Mesenchymal stem cell (in vitro differentiated cells and primary cell): ENCODE measurements around the gene ANTKMT.
A peak's percentile ranks its signal among the peaks of the same experiment; 100 is the strongest.

Experiments
- DNase-seq: peaks from one replicate; pipeline ENCODE4 v3.0.0-alpha.2; 2013
- H2AFZ ChIP-seq: one replicate; pipeline ENCODE4 v1.6.1; 2013; ENCODE audit warnings: low read depth, mild to moderate bottlenecking, control low read depth, inconsistent platforms, low read length, moderate library complexity
- H2AK5ac ChIP-seq: 2 replicates; pipeline ENCODE4 v1.6.1; 2013; ENCODE audit warnings: low read length, moderate library complexity, mild to moderate bottlenecking, inconsistent platforms; ENCODE audit not compliant: severe bottlenecking
- H2BK120ac ChIP-seq: one replicate; pipeline ENCODE4 v1.6.1; 2013; ENCODE audit warnings: low read depth, mild to moderate bottlenecking, inconsistent platforms, low read length, moderate library complexity
- H2BK12ac ChIP-seq, 2 experiments: one replicate each; pipeline ENCODE4 v1.6.1; 2013; ENCODE audit warnings: inconsistent platforms in 2 of 2, low read length in 2 of 2, mild to moderate bottlenecking in 2 of 2, moderate library complexity in 2 of 2, control low read depth in 1 of 2
- H2BK15ac ChIP-seq: one replicate; pipeline ENCODE4 v1.6.1; 2013; ENCODE audit warnings: mild to moderate bottlenecking, low read depth, inconsistent platforms; ENCODE audit not compliant: poor library complexity, severe bottlenecking
- H2BK5ac ChIP-seq: 2 replicates; pipeline ENCODE4 v1.6.1; 2013; ENCODE audit warnings: low read depth, mild to moderate bottlenecking, low read length, control low read depth, inconsistent platforms; ENCODE audit not compliant: poor library complexity, severe bottlenecking
- H3K14ac ChIP-seq, 2 experiments: one replicate each; pipeline ENCODE4 v1.6.1; 2013; ENCODE audit warnings: inconsistent platforms in 2 of 2, low read length in 2 of 2, control low read depth in 1 of 2, mild to moderate bottlenecking in 1 of 2, moderate library complexity in 1 of 2
- H3K18ac ChIP-seq, 2 experiments: one replicate each; pipeline ENCODE4 v1.6.1; 2013; ENCODE audit warnings: inconsistent platforms in 2 of 2, low read length in 2 of 2, control low read depth in 1 of 2, low read depth in 1 of 2, mild to moderate bottlenecking in 1 of 2
- H3K23ac ChIP-seq, 2 experiments: one replicate each; pipeline ENCODE4 v1.6.1; 2013; ENCODE audit warnings: inconsistent platforms in 2 of 2, low read length in 2 of 2, mild to moderate bottlenecking in 2 of 2, moderate library complexity in 2 of 2, control low read depth in 1 of 2
- H3K27ac ChIP-seq: 2 replicates; pipeline ENCODE4 v1.5.1; 2013; ENCODE audit warnings: mild to moderate bottlenecking, moderate library complexity, low read length, control low read depth, inconsistent platforms; ENCODE audit not compliant: poor library complexity, severe bottlenecking
- H3K27me3 ChIP-seq, 2 experiments: 2 replicates each; pipeline versions ENCODE4 v1.6.1 to v1.7.0; 2013; ENCODE audit warnings: low read length in 2 of 2, mild to moderate bottlenecking in 2 of 2, moderate library complexity in 2 of 2, control low read depth in 1 of 2, inconsistent platforms in 1 of 2; ENCODE audit not compliant: control insufficient read depth in 1 of 2, insufficient read depth in 1 of 2
- H3K36me3 ChIP-seq, 2 experiments: 2 replicates each; pipeline versions ENCODE4 v1.6.1 to v1.7.0; 2013; ENCODE audit warnings: low read length in 2 of 2, control low read depth in 1 of 2, inconsistent platforms in 1 of 2, low read depth in 1 of 2, mild to moderate bottlenecking in 1 of 2; ENCODE audit not compliant: insufficient read depth in 2 of 2, control insufficient read depth in 1 of 2
- H3K4ac ChIP-seq, 2 experiments: one replicate each; pipeline ENCODE4 v1.6.1; 2013; ENCODE audit warnings: inconsistent platforms in 2 of 2, low read length in 2 of 2, mild to moderate bottlenecking in 2 of 2, moderate library complexity in 2 of 2, control low read depth in 1 of 2, low read depth in 1 of 2
- H3K4me1 ChIP-seq: 2 replicates; pipeline ENCODE4 v1.6.1; 2013; ENCODE audit warnings: low read depth, low read length, control low read depth; ENCODE audit not compliant: control insufficient read depth, insufficient read depth
- H3K4me2 ChIP-seq: 2 replicates; pipeline ENCODE4 v1.6.1; 2013; ENCODE audit warnings: low read length, mild to moderate bottlenecking, inconsistent platforms; ENCODE audit not compliant: poor library complexity, severe bottlenecking
- H3K4me3 ChIP-seq, 2 experiments: 2 replicates each; pipeline versions ENCODE4 v1.5.1 to v1.7.0; 2013; ENCODE audit warnings: low read length in 2 of 2, mild to moderate bottlenecking in 2 of 2, control low read depth in 1 of 2, low read depth in 1 of 2; ENCODE audit not compliant: insufficient read depth in 1 of 2
- H3K79me1 ChIP-seq: replicated peaks from 2 replicates; pipeline ENCODE4 v1.6.1; 2013; ENCODE audit warnings: mild to moderate bottlenecking, control low read depth, low read length, inconsistent platforms; ENCODE audit not compliant: poor library complexity, severe bottlenecking
- H3K9ac ChIP-seq: 2 replicates; pipeline ENCODE4 v1.7.0; 2013; ENCODE audit warnings: mild to moderate bottlenecking, low read length, moderate library complexity
- H3K9me3 ChIP-seq: 2 replicates; pipeline ENCODE4 v1.7.0; 2013; ENCODE audit warnings: mild to moderate bottlenecking, low read length; ENCODE audit not compliant: control insufficient read depth
- H4K8ac ChIP-seq: one replicate; pipeline ENCODE4 v1.6.1; 2013; ENCODE audit warnings: inconsistent platforms, mild to moderate bottlenecking, low read length, moderate library complexity
- H4K91ac ChIP-seq: one replicate; pipeline ENCODE4 v1.6.1; 2013; ENCODE audit warnings: mild to moderate bottlenecking, low read length, inconsistent platforms
- WGBS: methylation state at CpG from one replicate; pipeline ENCODE4 v1.1.7; 2013; ENCODE audit warnings: mixed read lengths; 5-methylcytosine and 5-hydroxymethylcytosine counted together

Gene ANTKMT

GRCh38 chr16:754656-755055 lies 33.7 kb downstream of the ANTKMT start:
- no peak overlapping the region for H3K4me3 ChIP-seq

GRCh38 chr16:756428-756827 lies 35.5 kb downstream of the ANTKMT start:
- peaks cover 5% of the 10 kb centered on the region for H3K9me3 ChIP-seq
- WGBS = 95% methylated on average over 5 of the region's 5 CpGs
- no peak overlapping the region for H3K4ac ChIP-seq
- H3K23ac ChIP-seq = no peak overlapping the region
- no peak overlapping the region for H2BK5ac ChIP-seq
- H3K27ac ChIP-seq = no peak overlapping the region
- H3K36me3 ChIP-seq = no peaks in the 10 kb centered on the region
- H4K8ac ChIP-seq = no peak overlapping the region
- H2BK120ac ChIP-seq = no peak overlapping the region
- no peak overlapping the region for H2AK5ac ChIP-seq
- H3K4me1 ChIP-seq = peaks cover 11% of the 10 kb centered on the region
- H2AFZ ChIP-seq = no peak overlapping the region
- DNase-seq = no peak
- no peak overlapping the region for H3K9ac ChIP-seq
- H3K18ac ChIP-seq = no peak overlapping the region
- H3K4me3 ChIP-seq = no peak overlapping the region
- H2BK12ac ChIP-seq = no peak overlapping the region
- H3K79me1 ChIP-seq = no peaks in the 10 kb centered on the region
- H3K27me3 ChIP-seq = peaks cover 14 to 42% of the 10 kb centered on the region in 2 experiments
- H4K91ac ChIP-seq = no peak overlapping the region
- no peak overlapping the region for H3K4me2 ChIP-seq
- H2BK15ac ChIP-seq = peak overlapping the region; percentile 41
- H3K14ac ChIP-seq = no peak overlapping the region

More at GRCh38 chr16:754656-755055, 33.7 kb downstream of the ANTKMT start:
- Histone ChIP-seq H2BK120ac (no peak overlapping the region), H3K27ac (no peak overlapping the region), H3K36me3 (no peaks in the 10 kb centered on the region), H3K9ac (no peak overlapping the region), H2BK15ac (no peak overlapping the region), H2BK12ac (no peak overlapping the region), H4K8ac (no peak overlapping the region), H2AK5ac (no peak overlapping the region), H3K18ac (no peak overlapping the region), H3K23ac (no peak overlapping the region), H3K14ac (no peak overlapping the region), H3K4me2 (no peak overlapping the region), H2BK5ac (no peak overlapping the region), H4K91ac (no peak overlapping the region), H2AFZ (no peak overlapping the region), H3K27me3 (peaks cover 14 to 41% of the 10 kb centered on the region in 2 experiments), H3K4me1 (peaks cover 3% of the 10 kb centered on the region), H3K9me3 (peaks cover 5% of the 10 kb centered on the region), H3K79me1 (no peaks in the 10 kb centered on the region), H3K4ac (no peak overlapping the region)
- no peak for DNase-seq
- 89% methylated on average over 11 of the region's 11 CpGs for WGBS

- no peak for DNase-seq
- 91% methylated on average over 34 of the region's 34 CpGs for WGBS
- H3K18ac ChIP-seq = no peak overlapping the region
Measured at GRCh38 chr16:759110-759910, 38.4 kb downstream of the ANTKMT start.

GRCh38 chr16:760065-760464 lies 39.1 kb downstream of the ANTKMT start:
- Histone ChIP-seq H3K18ac (no peak overlapping the region), H3K14ac (no peak overlapping the region), H2BK12ac (no peak overlapping the region), H3K4ac (no peak overlapping the region), H2BK5ac (no peak overlapping the region), H3K4me1 (peaks cover 11% of the 10 kb centered on the region), H2BK15ac (no peak overlapping the region), H3K4me3 (no peak overlapping the region), H3K27ac (no peak overlapping the region), H4K8ac (no peak overlapping the region), H3K79me1 (no peaks in the 10 kb centered on the region), H2AFZ (no peak overlapping the region), H2BK120ac (no peak overlapping the region), H3K9ac (no peak overlapping the region), H3K9me3 (peaks cover 5% of the 10 kb centered on the region), H3K4me2 (no peak overlapping the region), H3K27me3 (peaks cover 5 to 37% of the 10 kb centered on the region in 2 experiments), H3K23ac (no peak overlapping the region), H2AK5ac (no peak overlapping the region), H4K91ac (no peak overlapping the region), H3K36me3 (no peaks in the 10 kb centered on the region)
- 76% methylated on average over 15 of the region's 15 CpGs for WGBS
- no peak for DNase-seq

More at GRCh38 chr16:759110-759910, 38.4 kb downstream of the ANTKMT start:
- no peak overlapping the region for H3K9ac ChIP-seq
- H2BK12ac ChIP-seq = no peak overlapping the region
- H3K36me3 ChIP-seq = no peaks in the 10 kb centered on the region
- no peak overlapping the region for H4K91ac ChIP-seq
- H3K4me1 ChIP-seq = peaks cover 11% of the 10 kb centered on the region
- H2BK120ac ChIP-seq = no peak overlapping the region
- H3K9me3 ChIP-seq = peaks cover 5% of the 10 kb centered on the region
- no peak overlapping the region for H3K4me3 ChIP-seq
- no peak overlapping the region for H3K14ac ChIP-seq
- H2BK15ac ChIP-seq = no peak overlapping the region
- no peak overlapping the region for H2AK5ac ChIP-seq
- no peak overlapping the region for H3K4ac ChIP-seq
- H2BK5ac ChIP-seq = no peak overlapping the region
- H4K8ac ChIP-seq = no peak overlapping the region
- peaks cover 5 to 42% of the 10 kb centered on the region in 2 experiments for H3K27me3 ChIP-seq
- no peak overlapping the region for H3K4me2 ChIP-seq
- H3K27ac ChIP-seq = no peak overlapping the region
- no peak overlapping the region for H3K23ac ChIP-seq
- H3K79me1 ChIP-seq = no peaks in the 10 kb centered on the region
- no peak overlapping the region for H2AFZ ChIP-seq
